DMS 273 (cell line): Measurements from ENCODE around the gene FRAS1.
A peak's percentile ranks its signal among the peaks of the same experiment; 100 is the strongest.
"Not testable (repeated sequence)": the region's sequence is repeated elsewhere in the genome, so short reads cannot be mapped to it uniquely, and the experiment has no call there.

Experiments
- DNase-seq: peaks from one replicate; lab custom pipeline; 2025; ENCODE audit not compliant: unreplicated experiment; lab: John Stamatoyannopoulos, UW

FRAS1 gene

DNA sequence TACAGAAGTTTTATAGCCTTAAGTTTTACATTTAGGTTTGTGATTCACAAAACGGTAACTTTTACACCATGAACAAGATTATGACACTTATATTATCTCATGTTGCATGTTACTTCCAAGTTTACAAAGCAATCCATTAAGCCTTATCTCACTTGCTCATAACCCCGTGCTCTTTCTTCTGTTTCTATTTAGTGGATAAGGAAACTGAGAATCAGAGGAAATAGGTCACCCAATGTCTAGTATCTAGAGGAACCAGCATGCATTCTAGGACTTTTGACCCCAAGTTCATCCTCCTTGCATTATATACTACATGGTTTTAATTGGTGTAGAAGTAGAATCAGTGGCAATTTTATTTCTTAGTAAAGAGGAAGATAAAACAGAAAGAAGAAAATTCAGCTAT lies 427.5 kb downstream of the FRAS1 start:
- DNase-seq = no peak

DNA sequence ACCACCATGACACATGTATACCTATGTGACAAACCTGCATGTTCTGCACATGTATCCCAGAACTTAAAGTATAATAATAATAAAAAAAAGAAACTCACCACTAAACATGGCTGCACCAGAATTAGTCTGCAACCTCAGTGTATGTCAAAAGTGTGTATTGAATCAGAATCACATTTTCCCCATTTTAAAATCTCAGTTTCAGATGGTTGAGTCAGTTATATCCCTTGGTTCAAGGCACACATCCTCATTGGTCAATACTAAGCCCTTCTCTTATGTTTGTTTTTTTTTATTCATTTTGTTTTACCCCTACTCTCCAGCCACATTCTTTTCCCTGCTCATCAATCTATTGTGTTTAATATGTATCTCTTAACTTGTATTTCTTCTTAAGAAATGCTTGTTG lies 436.6 kb downstream of the FRAS1 start:
- no peak for DNase-seq

GRCh38 chr4:78496021-78496643 lies 439.0 kb downstream of the FRAS1 start:
- DNase-seq = no peak

DNA sequence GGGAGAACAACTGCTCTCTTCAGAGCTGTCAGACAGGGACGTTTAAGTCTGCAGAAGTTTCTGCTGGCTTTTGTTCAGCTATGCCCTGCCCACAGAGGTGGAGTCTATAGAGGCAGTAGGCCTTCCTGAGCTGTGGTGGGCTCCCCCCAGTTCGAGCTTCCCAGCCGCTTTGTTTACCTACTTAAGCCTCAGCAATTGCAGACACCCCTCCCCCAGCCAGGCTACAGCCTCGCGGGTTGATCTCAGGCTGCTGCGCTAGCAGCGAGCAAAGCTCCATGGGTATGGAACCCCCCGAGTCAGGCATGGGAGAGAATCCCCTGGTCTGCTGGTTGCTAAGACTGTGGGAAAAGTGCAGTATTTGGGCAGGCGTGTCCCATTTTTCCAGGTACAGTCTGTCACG lies 449.1 kb downstream of the FRAS1 start:
- not testable (repeated sequence) for DNase-seq

DNA sequence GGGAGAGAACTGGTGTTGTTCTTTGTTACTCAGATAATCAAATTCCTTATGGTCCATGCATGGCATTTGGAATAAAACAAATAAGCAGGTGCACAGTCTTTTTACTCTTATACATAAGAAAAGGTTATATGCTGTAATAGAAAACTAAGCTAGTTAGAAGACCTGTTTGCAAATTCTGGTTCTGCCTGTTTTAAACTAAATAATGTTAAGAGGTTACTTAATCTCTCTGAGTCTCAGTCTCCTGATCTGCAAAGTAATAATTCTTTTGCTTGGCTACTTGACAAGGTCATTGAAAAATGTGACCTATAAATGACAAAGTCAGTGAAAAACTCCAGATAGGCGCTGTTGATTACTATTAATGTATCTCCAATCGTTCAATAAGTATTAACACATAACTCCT lies 451.9 kb downstream of the FRAS1 start:
- DNase-seq = no peak

DNA sequence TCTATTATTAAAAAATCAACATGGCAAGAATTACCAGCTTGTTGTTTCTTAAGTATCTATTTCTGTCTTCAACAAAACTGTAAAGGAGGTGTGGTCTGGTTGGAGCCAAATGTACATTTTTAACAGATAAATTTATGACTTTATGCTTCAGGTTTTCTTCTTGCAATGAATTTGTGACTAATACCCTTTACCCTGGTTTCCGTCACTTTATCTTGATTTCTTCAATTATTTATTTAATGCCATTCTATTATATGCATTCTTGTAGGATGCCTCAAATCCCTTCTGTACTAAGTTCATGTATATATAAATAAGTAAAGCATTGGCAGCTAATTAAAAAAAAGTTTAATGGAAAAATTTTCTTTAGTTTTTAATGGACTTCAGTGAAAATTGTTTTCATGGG lies 453.0 kb downstream of the FRAS1 start:
- DNase-seq = no peak

GRCh38 chr4:78510681-78511080 lies 453.6 kb downstream of the FRAS1 start:
- no peak for DNase-seq

- no peak for DNase-seq
Observed at GRCh38 chr4:78512357-78512920, 455.3 kb downstream of the FRAS1 start.

GRCh38 chr4:78513411-78513975 lies 456.4 kb downstream of the FRAS1 start:
- no peak for DNase-seq

- DNase-seq = peak; percentile 41
Observed at GRCh38 chr4:78517050-78517652, 460.0 kb downstream of the FRAS1 start.

DNA sequence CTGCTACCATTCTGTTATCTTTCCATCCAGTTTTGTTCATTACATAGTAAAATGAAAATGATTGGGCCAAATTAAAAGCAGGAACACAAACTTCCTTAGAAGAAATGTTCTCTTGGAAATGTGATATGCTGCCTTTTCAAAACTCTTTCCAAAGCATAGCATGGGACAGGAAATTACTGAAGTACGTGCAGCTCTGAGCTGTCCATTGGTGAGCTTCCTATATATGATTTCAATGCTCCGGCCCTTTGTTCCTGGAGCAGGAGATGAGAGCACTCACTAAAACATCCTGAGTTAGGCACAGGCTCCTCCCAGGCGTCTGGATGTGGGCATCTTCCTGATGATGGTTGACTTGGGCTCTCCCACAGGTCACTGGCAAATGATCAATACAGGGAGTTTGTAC lies 461.4 kb downstream of the FRAS1 start:
- no peak for DNase-seq

DNA sequence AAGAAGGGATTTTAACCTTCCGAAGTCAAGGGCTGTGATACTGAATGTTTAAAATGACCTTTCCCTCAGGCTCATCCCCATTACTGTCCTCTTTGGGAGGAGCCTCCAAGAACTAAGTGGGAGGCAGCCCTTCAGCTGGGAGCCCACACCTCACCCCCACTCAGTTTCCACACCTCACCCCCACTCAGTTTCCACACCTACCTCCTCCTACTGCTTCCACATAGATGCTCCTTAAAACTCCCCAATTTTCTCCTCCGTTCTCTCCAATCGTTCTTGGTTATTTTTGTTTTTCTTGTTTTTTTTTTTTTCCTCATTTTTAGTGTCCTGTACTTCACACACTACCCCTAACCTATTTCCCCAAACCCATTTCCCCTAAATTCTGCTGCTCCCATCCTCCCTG lies 462.8 kb downstream of the FRAS1 start:
- no peak for DNase-seq

DNA sequence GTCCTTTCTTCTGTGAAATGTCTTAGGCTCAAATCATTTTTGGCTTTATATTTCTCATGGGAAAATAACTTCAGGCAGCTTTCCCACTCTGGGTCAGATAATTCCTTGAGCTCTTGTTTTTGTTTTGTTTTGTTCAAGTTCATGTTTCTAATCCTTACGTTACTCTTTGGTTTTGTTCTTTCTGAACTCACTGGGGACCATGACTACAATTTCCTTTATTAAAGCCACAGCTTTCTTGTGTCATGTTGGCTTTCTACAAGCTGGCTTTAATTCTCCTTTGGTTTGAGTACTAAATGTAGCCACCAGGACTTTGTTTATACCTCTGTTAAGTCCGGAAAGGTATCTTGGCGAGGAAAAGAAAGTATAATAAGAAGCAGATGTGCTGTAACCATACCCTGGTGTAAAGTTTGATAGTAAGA lies 463.7 kb downstream of the FRAS1 start:
- no peak for DNase-seq

GRCh38 chr4:78524009-78524408 lies 466.9 kb downstream of the FRAS1 start:
- DNase-seq = no peak

DNA sequence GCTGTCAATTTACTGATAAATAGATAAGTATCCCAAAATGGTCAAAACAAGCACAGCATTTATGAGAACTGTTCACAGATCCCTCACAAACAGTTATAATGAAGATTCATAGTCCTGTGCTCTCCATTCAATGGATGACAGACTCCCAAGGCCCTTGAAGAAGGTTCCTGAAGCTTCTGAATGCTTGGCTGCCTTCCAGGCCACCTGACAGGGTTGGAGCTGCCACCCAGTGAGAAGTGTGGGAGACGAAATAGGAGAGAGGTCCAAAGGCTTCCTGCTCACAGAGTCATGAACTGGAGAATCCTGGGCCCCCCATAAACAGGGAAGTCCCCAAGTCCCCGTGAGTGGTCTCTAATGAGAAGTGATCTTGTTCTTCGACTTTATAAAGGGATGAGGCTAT lies 468.4 kb downstream of the FRAS1 start:
- no peak for DNase-seq

DNA sequence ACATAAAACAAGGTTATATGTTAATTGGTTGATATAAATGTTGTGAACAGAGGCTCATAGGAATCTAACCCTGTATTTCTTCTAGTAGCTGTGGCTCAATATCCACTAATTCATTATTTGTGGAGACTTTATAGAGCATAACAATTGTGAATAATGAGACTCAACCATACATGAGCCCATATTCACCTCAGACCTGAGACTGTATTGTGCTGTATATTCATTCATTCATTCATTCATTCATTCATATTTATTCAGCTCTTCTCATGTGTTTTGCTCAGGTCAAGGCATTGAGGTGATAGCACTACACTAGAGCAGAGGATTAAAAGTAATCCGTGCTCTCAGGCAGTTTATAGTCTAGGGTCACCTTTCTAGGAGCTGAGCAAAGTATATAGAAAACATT lies 470.0 kb downstream of the FRAS1 start:
- no peak for DNase-seq

DNA sequence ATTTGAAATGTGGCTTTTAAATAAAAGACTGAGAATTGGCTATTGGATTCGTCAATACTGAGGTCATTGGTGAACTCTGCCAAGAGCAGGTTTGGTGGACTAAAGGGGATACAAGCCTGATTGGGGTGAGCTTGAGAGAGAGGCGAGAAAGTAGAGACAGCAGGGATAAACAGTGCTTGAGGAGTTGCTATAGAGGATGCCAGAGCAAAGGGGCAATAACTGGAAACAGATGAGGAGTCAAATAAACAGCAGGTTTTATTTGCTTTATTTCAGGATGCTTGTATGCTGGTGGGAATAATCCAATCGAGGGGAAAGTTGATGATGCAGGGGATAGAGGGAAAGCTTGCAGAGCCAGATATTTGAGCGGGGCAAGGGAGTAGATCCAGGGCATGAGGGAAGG lies 470.4 kb downstream of the FRAS1 start:
- DNase-seq = no peak

- DNase-seq = no peak
Observed at GRCh38 chr4:78528327-78528726, 471.2 kb downstream of the FRAS1 start.

- no peak for DNase-seq
Observed at GRCh38 chr4:78529569-78530209, 472.6 kb downstream of the FRAS1 start.

- no peak for DNase-seq
Observed at GRCh38 chr4:78532046-78532445, 474.9 kb downstream of the FRAS1 start.

GRCh38 chr4:78533854-78534253 lies 476.7 kb downstream of the FRAS1 start:
- DNase-seq = no peak
